ENCODE measurements around the gene FOXA2. TPM values are rescaled to one million over a fixed set of nuclear protein-coding genes. Genes with fewer than 3 reads are reported as not detected.
"Not testable (repeated sequence)": the region's sequence is repeated elsewhere in the genome, so short reads cannot be mapped to it uniquely, and the experiment has no call there.

FOXA2 gene
- polyA plus RNA-seq, 1 donor: 8.2 TPM

GRCh38 chr20:22557403-22558276 lies 26.7 kb downstream of the FOXA2 start:
- H3K36me3 ChIP-seq (ENCODE audit: control insufficient read depth, insufficient read depth, low read length): no peaks in the 10 kb centered on the region
- no peaks in the 10 kb centered on the region for H3K9me3 ChIP-seq (ENCODE audit: control insufficient read depth, low read depth, low read length)
- WGBS (ENCODE audit: insufficient coverage, low lambda C conversion rate): 100% methylated on average over 1 of the region's 13 CpGs
- peaks cover 44% of the 10 kb centered on the region for H3K27me3 ChIP-seq (ENCODE audit: control insufficient read depth, insufficient read depth, low read length)
- no peak overlapping the region for H3K27ac ChIP-seq (ENCODE audit: low read length)
- no peak overlapping the region for H3K4me3 ChIP-seq (ENCODE audit: low read length)
- no peak for DNase-seq
- H3K4me1 ChIP-seq (ENCODE audit: control insufficient read depth, insufficient read depth, low read length): no peaks in the 10 kb centered on the region

- Histone ChIP-seq H3K4me3 (ENCODE audit: low read length) (no peak overlapping the region), H3K36me3 (ENCODE audit: control insufficient read depth, insufficient read depth, low read length) (no peaks in the 10 kb centered on the region), H3K27ac (ENCODE audit: low read length) (no peak overlapping the region), H3K9me3 (ENCODE audit: control insufficient read depth, low read depth, low read length) (no peaks in the 10 kb centered on the region), H3K4me1 (ENCODE audit: control insufficient read depth, insufficient read depth, low read length) (no peaks in the 10 kb centered on the region), H3K27me3 (ENCODE audit: control insufficient read depth, insufficient read depth, low read length) (peaks cover 34% of the 10 kb centered on the region)
- WGBS (ENCODE audit: insufficient coverage, low lambda C conversion rate): 83% methylated on average over 1 of the region's 8 CpGs
- no peak for DNase-seq
Observed at GRCh38 chr20:22556565-22557056, 27.8 kb downstream of the FOXA2 start.

- Histone ChIP-seq H3K27me3 (ENCODE audit: control insufficient read depth, insufficient read depth, low read length) (peaks cover 31% of the 10 kb centered on the region), H3K36me3 (ENCODE audit: control insufficient read depth, insufficient read depth, low read length) (no peaks in the 10 kb centered on the region), H3K4me3 (ENCODE audit: low read length) (no peak overlapping the region), H3K27ac (ENCODE audit: low read length) (no peak overlapping the region), H3K9me3 (ENCODE audit: control insufficient read depth, low read depth, low read length) (no peaks in the 10 kb centered on the region), H3K4me1 (ENCODE audit: control insufficient read depth, insufficient read depth, low read length) (no peaks in the 10 kb centered on the region)
- DNase-seq: no peak
- WGBS (ENCODE audit: insufficient coverage, low lambda C conversion rate): no CpG with 5 or more reads among the region's 5 CpGs
Observed at GRCh38 chr20:22555791-22556564, 28.4 kb downstream of the FOXA2 start.

GRCh38 chr20:22554391-22554790 lies 30.0 kb downstream of the FOXA2 start:
- H3K4me3 ChIP-seq (ENCODE audit: low read length): no peak overlapping the region
- no peak for DNase-seq
- no peaks in the 10 kb centered on the region for H3K36me3 ChIP-seq (ENCODE audit: control insufficient read depth, insufficient read depth, low read length)
- H3K27ac ChIP-seq (ENCODE audit: low read length): no peak overlapping the region
- no peaks in the 10 kb centered on the region for H3K9me3 ChIP-seq (ENCODE audit: control insufficient read depth, low read depth, low read length)
- peaks cover 20% of the 10 kb centered on the region for H3K27me3 ChIP-seq (ENCODE audit: control insufficient read depth, insufficient read depth, low read length)
- H3K4me1 ChIP-seq (ENCODE audit: control insufficient read depth, insufficient read depth, low read length): no peaks in the 10 kb centered on the region
- no CpG with 5 or more reads among the region's 2 CpGs for WGBS (ENCODE audit: insufficient coverage, low lambda C conversion rate)

GRCh38 chr20:22550514-22550913 lies 33.9 kb downstream of the FOXA2 start:
- not testable (repeated sequence) for H3K4me1 ChIP-seq (ENCODE audit: control insufficient read depth, insufficient read depth, low read length); DNase-seq; H3K27ac ChIP-seq (ENCODE audit: low read length); H3K9me3 ChIP-seq (ENCODE audit: control insufficient read depth, low read depth, low read length); H3K36me3 ChIP-seq (ENCODE audit: control insufficient read depth, insufficient read depth, low read length); H3K4me3 ChIP-seq (ENCODE audit: low read length); H3K27me3 ChIP-seq (ENCODE audit: control insufficient read depth, insufficient read depth, low read length)
- WGBS (ENCODE audit: insufficient coverage, low lambda C conversion rate): no CpG with 5 or more reads among the region's 4 CpGs

GRCh38 chr20:22548040-22548439 lies 36.3 kb downstream of the FOXA2 start:
- Histone ChIP-seq H3K36me3 (ENCODE audit: control insufficient read depth, insufficient read depth, low read length) (no peaks in the 10 kb centered on the region), H3K27ac (ENCODE audit: low read length) (no peak overlapping the region), H3K4me3 (ENCODE audit: low read length) (no peak overlapping the region), H3K27me3 (ENCODE audit: control insufficient read depth, insufficient read depth, low read length) (no peaks in the 10 kb centered on the region), H3K4me1 (ENCODE audit: control insufficient read depth, insufficient read depth, low read length) (no peaks in the 10 kb centered on the region), H3K9me3 (ENCODE audit: control insufficient read depth, low read depth, low read length) (no peaks in the 10 kb centered on the region)
- 100% methylated on average over 1 of the region's 4 CpGs for WGBS (ENCODE audit: insufficient coverage, low lambda C conversion rate)
- DNase-seq: no peak

GRCh38 chr20:22546344-22546743 lies 38.0 kb downstream of the FOXA2 start:
- Histone ChIP-seq H3K4me3 (ENCODE audit: low read length) (no peak overlapping the region), H3K4me1 (ENCODE audit: control insufficient read depth, insufficient read depth, low read length) (no peaks in the 10 kb centered on the region), H3K9me3 (ENCODE audit: control insufficient read depth, low read depth, low read length) (no peaks in the 10 kb centered on the region), H3K27me3 (ENCODE audit: control insufficient read depth, insufficient read depth, low read length) (no peaks in the 10 kb centered on the region), H3K36me3 (ENCODE audit: control insufficient read depth, insufficient read depth, low read length) (no peaks in the 10 kb centered on the region), H3K27ac (ENCODE audit: low read length) (no peak overlapping the region)
- no peak for DNase-seq
- 67% methylated on average over 2 of the region's 3 CpGs for WGBS (ENCODE audit: insufficient coverage, low lambda C conversion rate)

- Histone ChIP-seq H3K4me3 (ENCODE audit: low read length) (no peak overlapping the region), H3K27me3 (ENCODE audit: control insufficient read depth, insufficient read depth, low read length) (no peaks in the 10 kb centered on the region), H3K4me1 (ENCODE audit: control insufficient read depth, insufficient read depth, low read length) (no peaks in the 10 kb centered on the region), H3K9me3 (ENCODE audit: control insufficient read depth, low read depth, low read length) (no peaks in the 10 kb centered on the region), H3K27ac (ENCODE audit: low read length) (no peak overlapping the region), H3K36me3 (ENCODE audit: control insufficient read depth, insufficient read depth, low read length) (no peaks in the 10 kb centered on the region)
- DNase-seq: no peak
Observed at GRCh38 chr20:22545045-22545444, 39.3 kb downstream of the FOXA2 start.

- no peak for DNase-seq
- Histone ChIP-seq H3K9me3 (ENCODE audit: control insufficient read depth, low read depth, low read length) (no peaks in the 10 kb centered on the region), H3K4me1 (ENCODE audit: control insufficient read depth, insufficient read depth, low read length) (no peaks in the 10 kb centered on the region), H3K4me3 (ENCODE audit: low read length) (no peak overlapping the region), H3K27ac (ENCODE audit: low read length) (no peak overlapping the region), H3K36me3 (ENCODE audit: control insufficient read depth, insufficient read depth, low read length) (no peaks in the 10 kb centered on the region), H3K27me3 (ENCODE audit: control insufficient read depth, insufficient read depth, low read length) (no peaks in the 10 kb centered on the region)
- 100% methylated on average over 1 of the region's 1 CpG for WGBS (ENCODE audit: insufficient coverage, low lambda C conversion rate)
Observed at GRCh38 chr20:22544462-22544861, 39.9 kb downstream of the FOXA2 start.

GRCh38 chr20:22542427-22542826 lies 41.9 kb downstream of the FOXA2 start:
- no peaks in the 10 kb centered on the region for H3K9me3 ChIP-seq (ENCODE audit: control insufficient read depth, low read depth, low read length)
- no peaks in the 10 kb centered on the region for H3K27me3 ChIP-seq (ENCODE audit: control insufficient read depth, insufficient read depth, low read length)
- no peaks in the 10 kb centered on the region for H3K36me3 ChIP-seq (ENCODE audit: control insufficient read depth, insufficient read depth, low read length)
- no CpG with 5 or more reads among the region's 1 CpG for WGBS (ENCODE audit: insufficient coverage, low lambda C conversion rate)
- H3K27ac ChIP-seq (ENCODE audit: low read length): no peak overlapping the region
- H3K4me3 ChIP-seq (ENCODE audit: low read length): no peak overlapping the region
- peaks cover under 1% of the 10 kb centered on the region for H3K4me1 ChIP-seq (ENCODE audit: control insufficient read depth, insufficient read depth, low read length)
- DNase-seq: no peak

Data from large intestine (tissue), 3 donors.